HG03342 (cell line): ENCODE results near the gene VWA2.
A peak's percentile ranks its signal among the peaks of the same experiment; 100 is the strongest.

ENCODE experiments used
- ATAC-seq: cut with Tn5 transposase; IDR thresholded peaks from one replicate; pipeline ENCODE4 v1.9.1; 2021; ENCODE audit warnings: mild to moderate bottlenecking, moderate library complexity; ENCODE audit not compliant: unreplicated experiment

The VWA2 gene

GRCh38 chr10:114293075-114293474 lies 54.0 kb downstream of the VWA2 start:
- ATAC-seq, result no peak

- ATAC-seq, result no peak
These were observed 55.5 kb downstream of the VWA2 start for GRCh38 chr10:114294549-114294948.

- no peak for ATAC-seq
These were observed 56.3 kb downstream of the VWA2 start for GRCh38 chr10:114295393-114295792.

GRCh38 chr10:114297136-114297705 lies 58.2 kb downstream of the VWA2 start:
- ATAC-seq, result no peak

- ATAC-seq, result no peak
These were observed 61.1 kb downstream of the VWA2 start for GRCh38 chr10:114300036-114300645.

GRCh38 chr10:114301177-114301576 lies 62.1 kb downstream of the VWA2 start:
- no peak for ATAC-seq

- ATAC-seq, result no peak
These were observed 63.1 kb downstream of the VWA2 start for GRCh38 chr10:114301951-114302710.

GRCh38 chr10:114303556-114303955 lies 64.5 kb downstream of the VWA2 start:
- peak; percentile 6 for ATAC-seq

GRCh38 chr10:114304017-114304570 lies 65.0 kb downstream of the VWA2 start:
- ATAC-seq, result peak; percentile 77

- ATAC-seq, result peak; percentile 70
These were observed 65.7 kb downstream of the VWA2 start for GRCh38 chr10:114304571-114305421.

- ATAC-seq, result no peak
These were observed 66.5 kb downstream of the VWA2 start for GRCh38 chr10:114305521-114305925.

- no peak for ATAC-seq
These were observed 67.3 kb downstream of the VWA2 start for GRCh38 chr10:114306116-114306973.

- no peak for ATAC-seq
These were observed 68.7 kb downstream of the VWA2 start for GRCh38 chr10:114307731-114308130.

- ATAC-seq, result no peak
These were observed 69.7 kb downstream of the VWA2 start for GRCh38 chr10:114308531-114309363.

GRCh38 chr10:114309364-114309651 lies 70.3 kb downstream of the VWA2 start:
- ATAC-seq, result no peak

GRCh38 chr10:114310346-114310745 lies 71.3 kb downstream of the VWA2 start:
- no peak for ATAC-seq

- ATAC-seq, result no peak
These were observed 72.0 kb downstream of the VWA2 start for GRCh38 chr10:114311023-114311422.

GRCh38 chr10:114311496-114312209 lies 72.6 kb downstream of the VWA2 start:
- ATAC-seq, result no peak

GRCh38 chr10:114313139-114313538 lies 74.1 kb downstream of the VWA2 start:
- no peak for ATAC-seq
